Panc1 (cell line): ENCODE results near the gene QKI. TPM values are rescaled to one million over a fixed set of nuclear protein-coding genes. Genes with fewer than 3 reads are reported as not detected.

Experiments used
- ATAC-seq: fragments of 200-7000 bp; cut with Tn5 transposase; 2 replicates; pipeline ENCODE4 v1.9.1; 2020; ENCODE audit warnings: mild to moderate bottlenecking, moderate library complexity
- BruUV-seq: library from RNA; stranded (reverse); fragments of 400-500 nt; replicated peaks from 2 replicates; lab custom pipeline; 2021; lab: Mats Ljungman, UMichigan
- CTCF ChIA-PET: fragments of 300-600 bp; sonication (Branson Sonifier 250); formaldehyde crosslinking; loops from one replicate; lab custom pipeline; 2022; ENCODE audit warnings: antibody characterized with exemption; lab: Charles Lee
- POLR2A ChIA-PET: fragments of 300-600 bp; sonication (Branson Sonifier 250); formaldehyde crosslinking; loops from one replicate; lab custom pipeline; 2022; ENCODE audit warnings: antibody characterized with exemption; lab: Charles Lee
- DNase-seq: peaks from one replicate; pipeline ENCODE4 v3.0.0-alpha.2; 2010; ENCODE audit warnings: low read depth, low spot score
- H3K27ac ChIP-seq: 2 replicates; pipeline ENCODE4 v1.5.1; 2011; ENCODE audit warnings: mild to moderate bottlenecking, low read length, inconsistent platforms
- H3K27me3 ChIP-seq: fragments of 200-500 bp; sonication (Bioruptor generic); 2 replicates; pipeline ENCODE4 v1.6.0; 2014; ENCODE audit warnings: low read length, inconsistent platforms; ENCODE audit not compliant: control insufficient read depth, insufficient read depth
- H3K36me3 ChIP-seq: fragments of 200-500 bp; sonication (Bioruptor generic); 2 replicates; pipeline ENCODE4 v1.5.1; 2014; ENCODE audit warnings: inconsistent platforms, mild to moderate bottlenecking, low read length, moderate library complexity; ENCODE audit not compliant: control insufficient read depth, insufficient read depth
- H3K4me1 ChIP-seq: 2 replicates; pipeline ENCODE4 v1.5.1; 2011; ENCODE audit warnings: inconsistent platforms, mild to moderate bottlenecking, low read length, moderate library complexity; ENCODE audit not compliant: control insufficient read depth, insufficient read depth
- H3K4me3 ChIP-seq, 2 experiments: 2 replicates each; pipeline ENCODE4 v1.5.1; 2011 to 2012; ENCODE audit warnings: low read depth in 2 of 2, low read length in 2 of 2, mild to moderate bottlenecking in 2 of 2, inconsistent platforms in 1 of 2, moderate library complexity in 1 of 2
- H3K9me3 ChIP-seq: fragments of 200-500 bp; sonication (Bioruptor generic); 2 replicates; pipeline ENCODE4 v1.5.1; 2014; ENCODE audit warnings: low read depth, mild to moderate bottlenecking, inconsistent platforms, low read length, moderate library complexity; ENCODE audit not compliant: control insufficient read depth, insufficient read depth
- POLR2AphosphoS5 ChIP-seq: IDR thresholded peaks from 2 replicates; pipeline ENCODE4 v1.6.1; 2012; ENCODE audit warnings: mild to moderate bottlenecking, low read depth, low read length, moderate library complexity
- SIN3A ChIP-seq: IDR thresholded peaks from 2 replicates; pipeline ENCODE4 v1.6.1; 2012; ENCODE audit warnings: low read depth, mild to moderate bottlenecking, low read length, moderate library complexity, borderline replicate concordance; ENCODE audit not compliant: insufficient read depth
- TCF7L2 ChIP-seq: IDR thresholded peaks from 2 replicates; pipeline ENCODE4 v1.6.1; 2011; ENCODE audit warnings: mild to moderate bottlenecking, low read depth, low read length, inconsistent platforms
- in situ Hi-C: cut with HindIII; loops from 2 replicates; pipeline ENCODE4 v1.10.0; 2016; ENCODE audit warnings: low sequenced_read_pairs, low pct_unique_long_range_greater_than_20kb
- intact Hi-C: fragments of 100-400 bp; cut with micrococcal nuclease; formaldehyde crosslinking; loops from one replicate; pipeline ENCODE4 v1.10.0; 2022; ENCODE audit not compliant: unreplicated experiment
- total RNA-seq: library from RNA; stranded (reverse); gene quantifications from one replicate; pipeline ENCODE4 v1.2.1, GENCODE V29; 2021; ENCODE audit not compliant: unreplicated experiment
- TF ChIP-seq, protein P1 (sequence below), 2 experiments: IDR thresholded peaks; 2 replicates each; pipeline ENCODE4 v1.6.1; 2011 to 2012; ENCODE audit warnings: low read depth in 2 of 2, control low read depth in 1 of 2, low read length in 1 of 2, mild to moderate bottlenecking in 1 of 2, moderate library complexity in 1 of 2; ENCODE audit not compliant: insufficient read depth in 1 of 2
- TF ChIP-seq, protein P2 (sequence below): fragments of 450-650 bp; IDR thresholded peaks from 2 replicates; pipeline ENCODE4 v1.5.1; 2017; ENCODE audit warnings: mild to moderate bottlenecking

Gene QKI
- total RNA-seq, 1 experiment from 2014 or later: 176 TPM

DNA sequence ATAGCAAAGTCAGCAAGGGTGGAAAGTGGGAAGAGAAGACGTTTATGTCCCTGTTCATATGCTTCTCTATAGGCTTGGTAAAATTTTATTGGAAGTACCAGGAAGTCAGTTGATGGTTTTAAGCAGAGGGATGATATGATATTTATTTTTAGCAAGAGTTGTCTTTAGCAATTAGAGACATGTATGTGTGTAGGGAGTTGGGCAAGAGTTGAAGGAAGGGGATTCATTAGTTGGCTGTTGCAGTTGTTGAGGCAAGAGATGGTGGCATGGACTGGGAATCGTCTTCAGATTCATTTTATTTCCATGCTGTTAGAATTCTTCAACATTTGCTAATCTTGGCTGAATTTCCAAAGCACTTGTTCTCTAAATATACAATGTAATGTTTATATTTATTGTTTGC is 85.6 kb downstream of the QKI start:
- H3K27ac ChIP-seq: no peak overlapping the region
- no peak for ATAC-seq
- TF ChIP-seq POLR2AphosphoS5: no peak
- TF ChIP-seq SIN3A: no peak
- TF ChIP-seq, protein P1, sequence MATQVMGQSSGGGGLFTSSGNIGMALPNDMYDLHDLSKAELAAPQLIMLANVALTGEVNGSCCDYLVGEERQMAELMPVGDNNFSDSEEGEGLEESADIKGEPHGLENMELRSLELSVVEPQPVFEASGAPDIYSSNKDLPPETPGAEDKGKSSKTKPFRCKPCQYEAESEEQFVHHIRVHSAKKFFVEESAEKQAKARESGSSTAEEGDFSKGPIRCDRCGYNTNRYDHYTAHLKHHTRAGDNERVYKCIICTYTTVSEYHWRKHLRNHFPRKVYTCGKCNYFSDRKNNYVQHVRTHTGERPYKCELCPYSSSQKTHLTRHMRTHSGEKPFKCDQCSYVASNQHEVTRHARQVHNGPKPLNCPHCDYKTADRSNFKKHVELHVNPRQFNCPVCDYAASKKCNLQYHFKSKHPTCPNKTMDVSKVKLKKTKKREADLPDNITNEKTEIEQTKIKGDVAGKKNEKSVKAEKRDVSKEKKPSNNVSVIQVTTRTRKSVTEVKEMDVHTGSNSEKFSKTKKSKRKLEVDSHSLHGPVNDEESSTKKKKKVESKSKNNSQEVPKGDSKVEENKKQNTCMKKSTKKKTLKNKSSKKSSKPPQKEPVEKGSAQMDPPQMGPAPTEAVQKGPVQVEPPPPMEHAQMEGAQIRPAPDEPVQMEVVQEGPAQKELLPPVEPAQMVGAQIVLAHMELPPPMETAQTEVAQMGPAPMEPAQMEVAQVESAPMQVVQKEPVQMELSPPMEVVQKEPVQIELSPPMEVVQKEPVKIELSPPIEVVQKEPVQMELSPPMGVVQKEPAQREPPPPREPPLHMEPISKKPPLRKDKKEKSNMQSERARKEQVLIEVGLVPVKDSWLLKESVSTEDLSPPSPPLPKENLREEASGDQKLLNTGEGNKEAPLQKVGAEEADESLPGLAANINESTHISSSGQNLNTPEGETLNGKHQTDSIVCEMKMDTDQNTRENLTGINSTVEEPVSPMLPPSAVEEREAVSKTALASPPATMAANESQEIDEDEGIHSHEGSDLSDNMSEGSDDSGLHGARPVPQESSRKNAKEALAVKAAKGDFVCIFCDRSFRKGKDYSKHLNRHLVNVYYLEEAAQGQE (IDR thresholded peaks at IDR 0.05; ENCODE audit: insufficient read depth in 1 of 2, low read depth in 2 of 2, low read length in 1 of 2): no peak
- TF ChIP-seq, protein P2, sequence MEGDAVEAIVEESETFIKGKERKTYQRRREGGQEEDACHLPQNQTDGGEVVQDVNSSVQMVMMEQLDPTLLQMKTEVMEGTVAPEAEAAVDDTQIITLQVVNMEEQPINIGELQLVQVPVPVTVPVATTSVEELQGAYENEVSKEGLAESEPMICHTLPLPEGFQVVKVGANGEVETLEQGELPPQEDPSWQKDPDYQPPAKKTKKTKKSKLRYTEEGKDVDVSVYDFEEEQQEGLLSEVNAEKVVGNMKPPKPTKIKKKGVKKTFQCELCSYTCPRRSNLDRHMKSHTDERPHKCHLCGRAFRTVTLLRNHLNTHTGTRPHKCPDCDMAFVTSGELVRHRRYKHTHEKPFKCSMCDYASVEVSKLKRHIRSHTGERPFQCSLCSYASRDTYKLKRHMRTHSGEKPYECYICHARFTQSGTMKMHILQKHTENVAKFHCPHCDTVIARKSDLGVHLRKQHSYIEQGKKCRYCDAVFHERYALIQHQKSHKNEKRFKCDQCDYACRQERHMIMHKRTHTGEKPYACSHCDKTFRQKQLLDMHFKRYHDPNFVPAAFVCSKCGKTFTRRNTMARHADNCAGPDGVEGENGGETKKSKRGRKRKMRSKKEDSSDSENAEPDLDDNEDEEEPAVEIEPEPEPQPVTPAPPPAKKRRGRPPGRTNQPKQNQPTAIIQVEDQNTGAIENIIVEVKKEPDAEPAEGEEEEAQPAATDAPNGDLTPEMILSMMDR: no peak
- DNase-seq: no peak
- ChIA-PET POLR2A (no interaction called here), CTCF (no interaction called here)
- no peaks in the 10 kb centered on the region for H3K36me3 ChIP-seq
- H3K9me3 ChIP-seq: 0 out of 2 replicates have a peak, but pooled peaks cover 4% of the 10 kb centered on the region
- in situ Hi-C loops: no loop called here
- no peak overlapping the region for H3K4me3 ChIP-seq
- intact Hi-C loops: no loop called here
- no TSS peak for BruUV-seq
- no peaks in the 10 kb centered on the region for H3K27me3 ChIP-seq
- no peaks in the 10 kb centered on the region for H3K4me1 ChIP-seq

DNA sequence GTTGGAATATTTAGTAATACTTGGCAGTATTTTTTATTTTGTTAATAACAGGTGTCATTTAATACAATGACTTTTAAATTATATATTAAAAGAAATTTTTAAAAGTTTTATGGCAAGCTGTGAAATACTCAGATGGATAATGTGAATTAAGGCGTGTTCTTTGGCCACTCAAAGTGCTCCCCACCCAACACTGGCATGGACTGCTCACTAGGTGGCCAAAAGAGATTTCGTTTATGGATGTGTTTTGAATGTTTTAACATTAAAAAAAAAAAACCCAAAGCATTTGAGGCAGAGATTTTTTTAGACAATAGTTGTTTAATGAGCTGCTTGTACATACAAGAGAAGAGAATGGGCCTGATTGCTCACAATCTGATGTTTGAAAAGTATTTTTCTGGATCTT is 86.5 kb downstream of the QKI start:
- in situ Hi-C loops: no loop called here
- ATAC-seq (no peak), DNase-seq (no peak)
- ChIA-PET POLR2A (interaction anchor here (0.7 kb wide), 1 partner anchor 1947 kb away, joined by 4 read pairs; no protein-coding TSS in a partner anchor), CTCF (interaction anchor here (0.7 kb wide), 2 partner anchors 13 to 1378 kb away, joined by 3 to 4 read pairs; no protein-coding TSS in a partner anchor)
- Histone ChIP-seq H3K27ac (no peak overlapping the region), H3K9me3 (peaks cover 4% of the 10 kb centered on the region; the same call in 1 of the 2 replicates), H3K4me1 (no peaks in the 10 kb centered on the region), H3K4me3 (no peak overlapping the region), H3K36me3 (no peaks in the 10 kb centered on the region), H3K27me3 (no peaks in the 10 kb centered on the region)
- BruUV-seq: no TSS peak
- TF ChIP-seq, protein P1 (IDR thresholded peaks at IDR 0.05; ENCODE audit: insufficient read depth in 1 of 2, low read depth in 2 of 2, low read length in 1 of 2): no peak
- TF ChIP-seq TCF7L2 (no peak), POLR2AphosphoS5 (no peak), SIN3A (no peak)
- TF ChIP-seq, protein P2: no peak; the same call in 1 of the 2 replicates
- intact Hi-C loops: no loop called here
